HG03060 (cell line): ENCODE data around the gene FBL.

Experiments used
- ATAC-seq: cut with Tn5 transposase; IDR thresholded peaks from one replicate; pipeline ENCODE4 v1.9.1; 2021; ENCODE audit warnings: low read depth, moderate number of reproducible peaks; ENCODE audit not compliant: unreplicated experiment

The FBL gene

GRCh38 chr19:39802958-39803357 lies 43.2 kb downstream of the FBL start:
- no peak for ATAC-seq

GRCh38 chr19:39797083-39797482 lies 49.1 kb downstream of the FBL start:
- ATAC-seq = no peak

GRCh38 chr19:39796000-39796498 lies 50.1 kb downstream of the FBL start:
- ATAC-seq = no peak

- ATAC-seq = no peak
These were observed 51.2 kb downstream of the FBL start for GRCh38 chr19:39795001-39795400.

GRCh38 chr19:39792999-39793546 lies 53.1 kb downstream of the FBL start:
- no peak for ATAC-seq

- ATAC-seq = no peak
These were observed 57.9 kb downstream of the FBL start for GRCh38 chr19:39788244-39788643.
